Tibial artery (tissue), 4 donors: ENCODE results near the gene PHF24.
A peak's percentile ranks its signal among the peaks of the same experiment; 100 is the strongest.

ENCODE experiments used
- DNase-seq, 2 donors: peaks; one replicate each; pipeline ENCODE4 v3.0.0-alpha.2; 2019
- H3K27ac ChIP-seq, 2 donors: fragments of 200-600 bp; sonication (generic) in 1 of 2; 1 replicate in 1 of 2; 2 replicates in 1 of 2; pipeline ENCODE4 v1.5.1; 2018 to 2019; ENCODE audit warnings: mild to moderate bottlenecking in 1 of 2
- H3K27me3 ChIP-seq, 2 donors: fragments of 200-600 bp; sonication (generic) in 1 of 2; one replicate each; pipeline versions ENCODE4 v1.5.1 to v1.6.0; 2016 to 2019
- H3K36me3 ChIP-seq, 3 donors: fragments of 200-600 bp; sonication (generic) in 2 of 3; one replicate each; pipeline ENCODE4 v1.5.1; 2016 to 2019; ENCODE audit warnings: mild to moderate bottlenecking in 2 of 3
- H3K4me1 ChIP-seq, 4 donors: fragments of 200-600 bp; sonication (generic) in 2 of 4; 1 replicate in 3 of 4; 2 replicates in 1 of 4; pipeline ENCODE4 v1.5.1; 2016 to 2019
- H3K4me3 ChIP-seq, 2 donors: fragments of 200-600 bp; sonication (generic) in 1 of 2; 1 replicate in 1 of 2; 2 replicates in 1 of 2; pipeline ENCODE4 v1.5.1; 2018 to 2019; ENCODE audit warnings: mild to moderate bottlenecking in 2 of 2
- H3K9me3 ChIP-seq, 3 donors: fragments of 200-600 bp; sonication (generic) in 1 of 3; one replicate each; pipeline ENCODE4 v1.5.1; 2016 to 2019
- CTCF ChIP-seq, 2 experiments: fragments of 200-600 bp in 1 of 2; fragments of 450-650 bp in 1 of 2; IDR thresholded peaks; one replicate each; pipeline ENCODE4 v1.5.1; 2017 to 2019; ENCODE audit warnings: antibody characterized with exemption in 2 of 2, mild to moderate bottlenecking in 1 of 2, moderate library complexity in 1 of 2
- intact Hi-C: fragments of 100-400 bp; cut with DNase I; formaldehyde crosslinking; loops from one replicate; pipeline ENCODE4 v1.15.0; 2023; ENCODE audit warnings: low total_unique reads

The PHF24 gene

GRCh38 chr9:34976441-34976840 is 18.4 kb downstream of the PHF24 start:
- no peak for DNase-seq
- peaks cover 0 to 2% of the 10 kb centered on the region in 2 donors for H3K27me3 ChIP-seq
- no peaks in the 10 kb centered on the region for H3K36me3 ChIP-seq
- H3K4me3 ChIP-seq, result no peak overlapping the region
- intact Hi-C loops, result loop anchor here (5.0 kb wide), 1 partner anchor 64 kb away; no protein-coding TSS in a partner anchor
- H3K4me1 ChIP-seq, result peaks cover 0 to 5% (median 0%) of the 10 kb centered on the region in 4 donors
- H3K27ac ChIP-seq, result no peak overlapping the region
- TF ChIP-seq CTCF (IDR thresholded peaks at IDR 0.05), result no peak
- no peaks in the 10 kb centered on the region for H3K9me3 ChIP-seq

- no peak for DNase-seq
- TF ChIP-seq CTCF (IDR thresholded peaks at IDR 0.05), result no peak
Observed at GRCh38 chr9:34976992-34977391, 18.9 kb downstream of the PHF24 start.

GRCh38 chr9:34980181-34980761 is 22.2 kb downstream of the PHF24 start:
- Histone ChIP-seq H3K9me3 (no peaks in the 10 kb centered on the region), H3K27me3 (no peaks in the 10 kb centered on the region), H3K36me3 (no peaks in the 10 kb centered on the region), H3K4me1 (peaks cover 0 to 18% (median 5%) of the 10 kb centered on the region in 4 donors), H3K27ac (no peak overlapping the region), H3K4me3 (no peak overlapping the region)
- intact Hi-C loops, result no loop called here
- no peak for TF ChIP-seq CTCF (IDR thresholded peaks at IDR 0.05)
- peak in 1 of 2 donors; percentile 51 for DNase-seq

More at GRCh38 chr9:34976992-34977391, 18.9 kb downstream of the PHF24 start:
- Histone ChIP-seq H3K9me3 (no peaks in the 10 kb centered on the region), H3K36me3 (no peaks in the 10 kb centered on the region), H3K27ac (no peak overlapping the region), H3K27me3 (no peaks in the 10 kb centered on the region), H3K4me1 (peaks cover 0 to 11% (median 2%) of the 10 kb centered on the region in 4 donors), H3K4me3 (no peak overlapping the region)
- intact Hi-C loops, result loop anchor here (5.0 kb wide), 1 partner anchor 65 kb away; no protein-coding TSS in a partner anchor

- H3K27ac ChIP-seq, result peak overlapping the region in 1 of 2 donors; percentile 22
- no peak for TF ChIP-seq CTCF (IDR thresholded peaks at IDR 0.05)
- peak in 1 of 2 donors; percentile 37 for DNase-seq
- H3K36me3 ChIP-seq, result no peaks in the 10 kb centered on the region
- peaks cover 0 to 18% (median 5%) of the 10 kb centered on the region in 4 donors for H3K4me1 ChIP-seq
- no peaks in the 10 kb centered on the region for H3K27me3 ChIP-seq
- H3K9me3 ChIP-seq, result no peaks in the 10 kb centered on the region
- H3K4me3 ChIP-seq, result no peak overlapping the region
- intact Hi-C loops, result no loop called here
Observed at GRCh38 chr9:34982361-34982760, 24.3 kb downstream of the PHF24 start.

GRCh38 chr9:34983209-34983608 is 25.1 kb downstream of the PHF24 start:
- peak in 1 of 2 donors; percentile 40 for DNase-seq
- no peaks in the 10 kb centered on the region for H3K36me3 ChIP-seq
- no peaks in the 10 kb centered on the region for H3K9me3 ChIP-seq
- H3K27ac ChIP-seq, result no peak overlapping the region
- intact Hi-C loops, result no loop called here
- TF ChIP-seq CTCF (IDR thresholded peaks at IDR 0.05), result no peak
- H3K27me3 ChIP-seq, result no peaks in the 10 kb centered on the region
- H3K4me1 ChIP-seq, result peaks cover 0 to 20% (median 5%) of the 10 kb centered on the region in 4 donors
- H3K4me3 ChIP-seq, result no peak overlapping the region
